HK-2 (cell line): Measurements from ENCODE around the gene MYL4.
"Not testable (repeated sequence)": the region's sequence is repeated elsewhere in the genome, so short reads cannot be mapped to it uniquely, and the experiment has no call there.

ENCODE experiments used
- DNase-seq: peaks from one replicate; pipeline ENCODE4 v3.0.0-alpha.2; 2018; ENCODE audit not compliant: unreplicated experiment

The MYL4 gene

GRCh38 chr17:47243737-47244598 lies 34.8 kb downstream of the MYL4 start:
- DNase-seq, result no peak

GRCh38 chr17:47244697-47245096 lies 35.5 kb downstream of the MYL4 start:
- DNase-seq, result no peak

GRCh38 chr17:47246120-47246519 lies 37.0 kb downstream of the MYL4 start:
- no peak for DNase-seq

GRCh38 chr17:47250855-47251254 lies 41.7 kb downstream of the MYL4 start:
- no peak for DNase-seq

GRCh38 chr17:47251421-47251940 lies 42.3 kb downstream of the MYL4 start:
- no peak for DNase-seq

- no peak for DNase-seq
Measured at GRCh38 chr17:47252209-47252608, 43.1 kb downstream of the MYL4 start.

GRCh38 chr17:47252766-47253512 lies 43.8 kb downstream of the MYL4 start:
- no peak for DNase-seq

GRCh38 chr17:47253541-47254402 lies 44.6 kb downstream of the MYL4 start, which contains the start of gene ITGB3:
TSS of gene ITGB3 (plus strand) at chr17:47253827. CDS start at chr17:47253862, 35 bp downstream.
- DNase-seq, result peak; percentile 83

- no peak for DNase-seq
Measured at GRCh38 chr17:47254403-47254943, 45.3 kb downstream of the MYL4 start.

GRCh38 chr17:47257651-47258339 lies 48.6 kb downstream of the MYL4 start:
- DNase-seq, result peak; percentile 79

GRCh38 chr17:47262586-47262985 lies 53.4 kb downstream of the MYL4 start:
- no peak for DNase-seq

- no peak for DNase-seq
Measured at GRCh38 chr17:47264166-47264565, 55.0 kb downstream of the MYL4 start.

GRCh38 chr17:47265983-47266541 lies 56.9 kb downstream of the MYL4 start:
- no peak for DNase-seq

GRCh38 chr17:47266782-47267181 lies 57.6 kb downstream of the MYL4 start:
- DNase-seq, result no peak

GRCh38 chr17:47267354-47267828 lies 58.2 kb downstream of the MYL4 start:
- DNase-seq, result peak; percentile 78

GRCh38 chr17:47268964-47269363 lies 59.8 kb downstream of the MYL4 start:
- DNase-seq, result not testable (repeated sequence)

GRCh38 chr17:47269561-47270280 lies 60.6 kb downstream of the MYL4 start:
- not testable (repeated sequence) for DNase-seq

- DNase-seq, result no peak
Measured at GRCh38 chr17:47270946-47271705, 62.0 kb downstream of the MYL4 start.

GRCh38 chr17:47272491-47272890 lies 63.3 kb downstream of the MYL4 start:
- no peak for DNase-seq
